Omental fat pad (tissue), 4 donors: ENCODE measurements around the gene MON1A. TPM values are rescaled to one million over a fixed set of nuclear protein-coding genes. Genes with fewer than 3 reads are reported as not detected.
"Not testable (repeated sequence)": the region's sequence is repeated elsewhere in the genome, so short reads cannot be mapped to it uniquely, and the experiment has no call there.

Experiments used
- ATAC-seq: fragments of 150-250 bp; one replicate; pipeline ENCODE4 v1.9.1; 2016; ENCODE audit warnings: mild to moderate bottlenecking, moderate library complexity; ENCODE audit not compliant: low FRiP score
- DNase-seq: peaks from one replicate; pipeline ENCODE4 v3.0.0-alpha.2; 2019; ENCODE audit warnings: low spot score
- total RNA-seq, 4 donors: library from RNA; depleted of rRNA; stranded (reverse); fragments of >200 nt; gene quantifications; one replicate each; pipeline ENCODE4 v1.1.0, GENCODE V29; 2016
- TF ChIP-seq, protein P1 (sequence below), 3 donors: fragments of 450-650 bp; IDR thresholded peaks; one replicate each; pipeline ENCODE4 v1.5.1; 2016 to 2017; ENCODE audit warnings: antibody characterized with exemption in 3 of 3, mild to moderate bottlenecking in 3 of 3, moderate library complexity in 2 of 3

MON1A gene
- total RNA-seq, 4 donors from 2014 or later, result 7.1 to 16.6 (median 10.5) TPM

DNA sequence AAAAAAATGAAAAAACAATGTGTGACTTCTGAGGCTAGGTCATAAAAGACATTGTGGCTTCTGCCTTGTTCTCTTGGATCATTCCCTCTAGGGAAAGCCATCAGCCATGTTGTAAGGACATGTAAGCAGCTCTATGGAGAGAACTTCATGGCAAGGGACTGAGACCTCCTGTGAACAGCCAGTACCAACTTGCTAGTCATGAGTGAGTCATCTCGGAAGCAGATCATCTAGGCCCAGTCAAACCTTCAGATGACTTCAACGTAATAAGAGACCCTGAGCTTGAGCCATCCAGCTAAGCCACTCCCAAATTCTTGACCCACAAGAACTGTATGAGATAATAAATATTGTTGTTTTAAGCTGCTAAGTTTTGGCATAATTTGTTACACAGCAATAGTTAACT, 4.9 kb downstream of the MON1A start:
- ATAC-seq (no peak), DNase-seq (no peak)
- TF ChIP-seq, protein P1, sequence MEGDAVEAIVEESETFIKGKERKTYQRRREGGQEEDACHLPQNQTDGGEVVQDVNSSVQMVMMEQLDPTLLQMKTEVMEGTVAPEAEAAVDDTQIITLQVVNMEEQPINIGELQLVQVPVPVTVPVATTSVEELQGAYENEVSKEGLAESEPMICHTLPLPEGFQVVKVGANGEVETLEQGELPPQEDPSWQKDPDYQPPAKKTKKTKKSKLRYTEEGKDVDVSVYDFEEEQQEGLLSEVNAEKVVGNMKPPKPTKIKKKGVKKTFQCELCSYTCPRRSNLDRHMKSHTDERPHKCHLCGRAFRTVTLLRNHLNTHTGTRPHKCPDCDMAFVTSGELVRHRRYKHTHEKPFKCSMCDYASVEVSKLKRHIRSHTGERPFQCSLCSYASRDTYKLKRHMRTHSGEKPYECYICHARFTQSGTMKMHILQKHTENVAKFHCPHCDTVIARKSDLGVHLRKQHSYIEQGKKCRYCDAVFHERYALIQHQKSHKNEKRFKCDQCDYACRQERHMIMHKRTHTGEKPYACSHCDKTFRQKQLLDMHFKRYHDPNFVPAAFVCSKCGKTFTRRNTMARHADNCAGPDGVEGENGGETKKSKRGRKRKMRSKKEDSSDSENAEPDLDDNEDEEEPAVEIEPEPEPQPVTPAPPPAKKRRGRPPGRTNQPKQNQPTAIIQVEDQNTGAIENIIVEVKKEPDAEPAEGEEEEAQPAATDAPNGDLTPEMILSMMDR (IDR thresholded peaks at IDR 0.05), result no peak

DNA sequence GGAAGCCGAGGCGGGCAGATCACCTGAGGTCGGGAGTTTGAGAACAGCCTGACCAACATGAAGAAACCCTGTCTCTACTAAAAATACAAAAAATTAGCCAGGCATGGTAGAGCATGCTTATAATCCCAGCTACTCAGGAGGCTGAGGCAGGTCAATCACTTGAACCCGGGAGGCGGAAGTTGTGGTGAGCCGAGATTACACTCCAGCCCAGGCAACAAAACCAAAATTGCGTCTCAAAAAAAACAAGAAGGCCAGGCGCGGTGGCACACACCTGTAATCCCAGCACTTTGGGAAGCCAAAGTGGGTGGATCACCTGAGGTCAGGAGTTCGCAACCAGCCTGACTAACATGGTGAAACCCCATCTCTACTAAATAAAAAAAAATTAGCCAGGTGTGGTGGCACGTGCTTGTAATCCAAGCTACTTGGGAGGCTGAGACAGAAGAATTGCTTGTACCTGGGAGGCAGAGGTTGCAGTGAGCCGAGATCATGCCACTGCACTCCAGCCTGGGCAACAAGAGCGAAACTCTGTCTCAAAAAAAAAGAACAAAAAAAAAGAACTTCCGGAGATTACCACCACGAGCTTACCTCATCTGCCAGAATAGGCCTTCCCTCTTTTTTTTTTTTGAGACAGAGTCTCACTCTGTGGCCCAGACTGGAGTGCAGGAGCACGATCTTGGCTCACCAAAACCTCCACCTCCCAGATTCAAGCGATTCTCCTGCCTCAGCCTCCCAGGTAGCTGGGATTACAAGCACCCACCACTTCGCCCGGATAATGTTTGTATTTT, 11.6 kb downstream of the MON1A start:
- ATAC-seq, DNase-seq: not testable (repeated sequence)

DNA sequence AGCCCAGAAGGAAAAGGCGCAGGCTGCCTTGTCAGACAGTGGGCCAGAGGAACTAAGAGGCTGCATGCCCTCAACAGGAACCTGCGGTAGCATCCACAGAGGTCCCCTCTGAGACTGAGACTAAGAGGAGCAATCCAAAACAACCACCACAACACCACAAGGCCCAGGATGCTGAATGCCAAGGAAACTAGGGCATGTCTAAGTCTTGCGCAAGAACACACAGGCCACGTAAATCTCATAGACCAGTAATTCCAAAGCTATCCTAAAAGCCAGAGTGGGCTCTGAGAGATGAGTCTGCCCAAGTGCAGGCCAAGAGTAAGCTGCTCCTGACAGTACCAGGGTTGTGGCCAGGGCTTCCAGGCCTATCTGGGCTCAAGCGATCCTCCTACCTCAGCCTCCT, 12.9 kb downstream of the MON1A start:
- DNase-seq (no peak), ATAC-seq (peak; percentile 39)
- TF ChIP-seq, protein P1 (IDR thresholded peaks at IDR 0.05), result no peak

DNA sequence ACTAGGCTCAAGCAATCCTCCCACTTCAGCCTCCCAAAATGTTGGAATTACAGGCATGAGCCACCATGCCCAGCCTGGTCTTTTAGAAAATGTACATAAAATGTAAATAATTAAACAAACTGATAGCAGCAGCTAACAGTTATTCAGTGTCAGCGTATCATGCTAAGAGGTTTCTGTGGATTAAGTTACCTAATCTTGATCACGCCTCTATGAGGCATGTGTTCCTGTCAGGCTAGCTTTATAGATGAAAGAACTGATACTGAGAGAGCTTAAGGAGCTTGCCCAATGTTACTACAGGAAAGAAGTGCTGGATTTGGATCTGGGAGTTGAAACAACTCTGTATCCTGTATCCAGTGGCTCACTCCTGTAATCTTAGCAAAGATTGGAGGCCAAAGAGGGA, 14.7 kb downstream of the MON1A start:
- DNase-seq, result no peak
- ATAC-seq, result no peak
- TF ChIP-seq, protein P1 (IDR thresholded peaks at IDR 0.05), result no peak

DNA sequence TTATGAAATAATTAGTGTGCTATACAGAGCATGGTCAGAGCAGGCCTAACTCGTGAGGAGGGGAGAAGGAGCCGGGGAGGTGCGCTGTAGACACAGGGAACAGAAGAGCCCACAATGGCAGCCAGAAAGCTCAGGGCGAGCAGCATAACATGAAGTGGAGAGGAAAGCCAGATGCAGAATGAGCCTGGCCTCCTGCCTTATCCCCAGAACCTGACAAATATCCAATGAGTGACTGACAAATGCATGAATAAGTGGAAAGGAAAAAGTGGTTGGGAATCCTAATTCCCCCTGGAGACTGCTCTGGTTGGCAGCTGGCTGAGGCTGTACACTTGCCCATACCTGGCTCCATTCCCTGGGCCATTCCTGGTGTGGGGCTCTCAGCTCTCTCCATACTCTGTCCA, 16.7 kb downstream of the MON1A start:
- DNase-seq, result no peak
- TF ChIP-seq, protein P1 (IDR thresholded peaks at IDR 0.05), result no peak

DNA sequence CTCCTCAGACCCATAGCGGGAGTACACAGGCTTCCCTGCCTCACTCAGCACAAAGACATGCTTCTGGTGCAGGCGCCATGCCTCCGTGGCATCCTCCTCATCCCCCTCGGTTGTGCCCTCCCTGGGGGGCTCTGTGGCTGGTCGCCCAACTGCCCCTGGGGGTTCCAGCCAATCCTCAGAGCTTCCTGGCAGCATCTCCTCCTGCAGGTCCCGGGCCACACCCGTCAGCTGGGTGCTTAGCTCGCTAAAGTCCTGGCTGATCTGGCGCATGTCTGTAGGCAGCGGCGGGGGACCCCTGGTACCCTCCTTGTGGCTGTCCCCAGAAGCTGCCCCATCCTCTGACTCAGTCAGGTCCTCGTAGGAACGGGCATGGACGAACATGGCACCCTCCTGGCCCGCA, 18.0 kb downstream of the MON1A start:
- DNase-seq (no peak), ATAC-seq (no peak)
- TF ChIP-seq, protein P1 (IDR thresholded peaks at IDR 0.05), result no peak

More for the DNA sequence above, 16.7 kb downstream of the MON1A start:
- no peak for ATAC-seq

DNA sequence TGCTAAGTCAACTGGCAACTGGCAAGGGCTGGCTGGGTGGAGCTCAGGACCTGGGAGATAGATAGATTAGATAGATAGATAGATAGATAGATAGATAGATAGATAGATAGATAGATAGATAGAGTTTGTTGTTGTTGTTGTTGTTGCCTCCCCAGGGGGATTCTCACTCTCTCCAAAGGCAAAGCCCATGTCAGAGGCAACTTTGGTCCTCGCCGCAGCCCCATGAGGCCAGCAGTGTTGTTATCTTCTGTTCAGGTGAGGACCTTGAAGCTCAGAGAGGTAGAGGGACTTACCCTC, 18.5 kb downstream of the MON1A start:
- no peak for DNase-seq
- TF ChIP-seq, protein P1 (IDR thresholded peaks at IDR 0.05), result no peak
- ATAC-seq, result no peak
